HCT116 (cell line): ENCODE data around the gene KCNB1. TPM values are rescaled to one million over a fixed set of nuclear protein-coding genes. Genes with fewer than 3 reads are reported as not detected.

Experiments used
- ATAC-seq: fragments of 200-7000 bp; cut with Tn5 transposase; 2 replicates; pipeline ENCODE4 v1.9.1; 2020; ENCODE audit warnings: mild to moderate bottlenecking, moderate library complexity
- BruUV-seq: library from RNA; stranded (reverse); fragments of 400-500 nt; replicated peaks from 2 replicates; lab custom pipeline; 2021; lab: Mats Ljungman, UMichigan
- CTCF ChIA-PET: fragments of 300-600 bp; sonication (Branson Sonifier 250); formaldehyde crosslinking; loops from one replicate; lab custom pipeline; 2021; ENCODE audit warnings: antibody characterized with exemption; lab: Charles Lee
- POLR2A ChIA-PET: fragments of 300-600, 350-600 bp; sonication (Branson Sonifier 250); formaldehyde crosslinking; loops from one replicate; lab custom pipeline; 2021; ENCODE audit warnings: antibody characterized with exemption; lab: Charles Lee
- RAD21 ChIA-PET, 2 experiments: fragments of 300-600 bp; sonication (Branson Sonifier 250); formaldehyde crosslinking; loops; one replicate each; lab custom pipeline; 2023; ENCODE audit warnings: low total read pairs in 2 of 2; ENCODE audit not compliant: uncharacterized antibody in 2 of 2, unreplicated experiment in 2 of 2, low non-redundant PET in 1 of 2; lab: Charles Lee
- DNase-seq: peaks from one replicate; pipeline ENCODE4 v3.0.0-alpha.2; 2010; ENCODE audit warnings: low read depth, low spot score
- H2AFZ ChIP-seq: fragments of 200-600 bp; shearing (Covaris generic), sonication (generic); 2 replicates; pipeline ENCODE4 v1.6.1; 2017; ENCODE audit warnings: low read depth, mixed run types, mixed read lengths, antibody characterized with exemption, low read length; ENCODE audit not compliant: poor library complexity, severe bottlenecking
- H3K27ac ChIP-seq: 2 replicates; pipeline ENCODE4 v1.5.1; 2012; ENCODE audit warnings: low read depth, low read length
- H3K27me3 ChIP-seq: fragments of 200-600 bp; sonication (generic); 2 replicates; pipeline ENCODE4 v1.6.1; 2016; ENCODE audit warnings: mixed run types, low read length, mixed read lengths; ENCODE audit not compliant: insufficient read depth
- H3K36me3 ChIP-seq, 2 experiments: fragments of 200-500 bp in 1 of 2; fragments of 200-600 bp in 1 of 2; sonication (Bioruptor generic) in 1 of 2; sonication (generic) in 1 of 2; 2 replicates each; pipeline versions ENCODE4 v1.5.1 to v1.6.1; 2014 to 2016; ENCODE audit warnings: low read length in 2 of 2, inconsistent platforms in 1 of 2, mixed read lengths in 1 of 2, mixed run types in 1 of 2; ENCODE audit not compliant: insufficient read depth in 2 of 2, control insufficient read depth in 1 of 2
- H3K4me1 ChIP-seq, 2 experiments: fragments of 200-600 bp in 1 of 2; sonication (generic) in 1 of 2; 2 replicates each; pipeline versions ENCODE4 v1.5.1 to v1.6.1; 2012 to 2017; ENCODE audit warnings: low read length in 2 of 2, inconsistent platforms in 1 of 2, mild to moderate bottlenecking in 1 of 2, mixed read lengths in 1 of 2, mixed run types in 1 of 2, moderate library complexity in 1 of 2; ENCODE audit not compliant: insufficient read depth in 2 of 2, control insufficient read depth in 1 of 2
- H3K4me2 ChIP-seq: fragments of 200-600 bp; sonication (generic); 2 replicates; pipeline ENCODE4 v1.6.1; 2017; ENCODE audit warnings: mixed run types, low read length, mixed read lengths
- H3K4me3 ChIP-seq, 2 experiments: fragments of 200-600 bp in 1 of 2; sonication (generic) in 1 of 2; replicated peaks in 1 of 2; 2 replicates each; pipeline ENCODE4 v1.5.1; 2011 to 2016; ENCODE audit warnings: low read length in 2 of 2, control low read depth in 1 of 2, low read depth in 1 of 2, mild to moderate bottlenecking in 1 of 2, mixed read lengths in 1 of 2, mixed run types in 1 of 2
- H3K79me2 ChIP-seq: fragments of 200-600 bp; sonication (generic); 2 replicates; pipeline ENCODE4 v1.6.1; 2017; ENCODE audit warnings: mild to moderate bottlenecking, mixed run types, low read length, moderate library complexity, mixed read lengths; ENCODE audit not compliant: insufficient read depth
- H3K9ac ChIP-seq: fragments of 200-600 bp; sonication (generic); 2 replicates; pipeline ENCODE4 v1.6.1; 2016; ENCODE audit warnings: low read length, mixed read lengths
- H3K9me2 ChIP-seq: fragments of 200-600 bp; sonication (generic), shearing (Covaris generic); 2 replicates; pipeline ENCODE4 v1.6.1; 2017; ENCODE audit warnings: mixed run types, mild to moderate bottlenecking, moderate library complexity; ENCODE audit not compliant: insufficient read depth
- H3K9me3 ChIP-seq, 2 experiments: fragments of 200-500 bp in 1 of 2; fragments of 200-600 bp in 1 of 2; sonication (Bioruptor generic) in 1 of 2; sonication (generic) in 1 of 2; 2 replicates each; pipeline ENCODE4 v1.6.1; 2014 to 2017; ENCODE audit warnings: low read length in 2 of 2, mixed read lengths in 2 of 2, inconsistent platforms in 1 of 2, low read depth in 1 of 2, mild to moderate bottlenecking in 1 of 2, mixed run types in 1 of 2, moderate library complexity in 1 of 2; ENCODE audit not compliant: control insufficient read depth in 1 of 2, insufficient read depth in 1 of 2
- H4K20me1 ChIP-seq: fragments of 200-600 bp; sonication (generic), shearing (Covaris generic); 2 replicates; pipeline ENCODE4 v1.6.1; 2017; ENCODE audit warnings: mixed run types, mild to moderate bottlenecking, moderate library complexity; ENCODE audit not compliant: insufficient read depth
- RAD21 ChIP-seq: IDR thresholded peaks from 2 replicates; pipeline ENCODE4 v1.6.1; 2012; ENCODE audit warnings: low read depth, mild to moderate bottlenecking
- intact Hi-C: fragments of 100-400 bp; cut with micrococcal nuclease; formaldehyde crosslinking; loops from 2 replicates; pipeline ENCODE4 v1.10.0; 2022
- total RNA-seq: library from RNA; stranded (reverse); gene quantifications from one replicate; pipeline ENCODE4 v1.2.1, GENCODE V29; 2021; ENCODE audit not compliant: unreplicated experiment
- TF ChIP-seq, protein P1 (sequence below): IDR thresholded peaks from 2 replicates; pipeline ENCODE4 v1.6.1; 2011; ENCODE audit warnings: mild to moderate bottlenecking, low read length, moderate library complexity; ENCODE audit not compliant: insufficient replicate concordance; ENCODE audit errors: extremely low read depth
- TF ChIP-seq, protein P2 (sequence below), 3 experiments: fragments of 200-600 bp in 1 of 3; sonication (generic) in 1 of 3; IDR thresholded peaks in 2 of 3; conservative IDR thresholded peaks in 1 of 3; 2 replicates each; pipeline ENCODE4 v1.5.1; 2012 to 2017; ENCODE audit warnings: low read depth in 2 of 3, low read length in 2 of 3, antibody characterized with exemption in 1 of 3, borderline replicate concordance in 1 of 3, control low read depth in 1 of 3, mild to moderate bottlenecking in 1 of 3, mixed read lengths in 1 of 3, mixed run types in 1 of 3, moderate library complexity in 1 of 3; ENCODE audit not compliant: insufficient read depth in 1 of 3

Gene KCNB1
- total RNA-seq, 1 experiment from 2014 or later = 0.79 TPM

DNA sequence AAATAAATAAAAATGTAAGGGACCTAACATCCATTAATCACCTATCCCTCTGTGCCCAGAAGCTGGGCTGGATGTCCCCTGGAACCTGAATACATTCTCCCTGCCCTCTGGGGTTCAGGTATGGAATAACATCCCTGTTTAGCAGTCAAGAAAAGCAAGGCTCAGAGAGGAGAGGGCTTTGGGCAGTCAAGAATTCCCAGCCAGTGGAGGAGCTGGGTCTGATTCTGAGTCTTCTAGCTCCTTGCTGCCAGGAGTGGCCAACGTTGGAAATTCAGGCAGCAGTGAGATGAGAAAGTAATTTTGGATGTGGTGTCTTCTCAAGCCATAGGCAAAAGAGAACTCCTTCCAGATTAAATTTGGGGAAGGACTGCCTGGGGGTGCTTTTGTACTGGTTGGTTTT is 162.0 kb downstream of the KCNB1 start:
- no peak overlapping the region for H3K4me2 ChIP-seq
- peaks cover 12% of the 10 kb centered on the region for H3K27me3 ChIP-seq
- intact Hi-C loops = loop anchor here (2.0 to 5.0 kb wide), 2 partner anchors 74 to 188 kb away; no protein-coding TSS in a partner anchor
- H3K9me2 ChIP-seq = no peaks in the 10 kb centered on the region
- peaks cover 2 to 8% of the 10 kb centered on the region in 2 experiments; a peak in 3 of 4 replicates for H3K4me1 ChIP-seq
- RAD21 ChIA-PET = interaction anchor here (1.0 to 1.4 kb wide), 2 partner anchors 73 to 74 kb away, joined by 3 read pairs; no protein-coding TSS in a partner anchor
- CTCF ChIA-PET = interaction anchor here (0.7 to 3.0 kb wide), 15 partner anchors 11 to 333 kb away, joined by 3 to 26 read pairs (median 3); no protein-coding TSS in a partner anchor
- no peak overlapping the region for H2AFZ ChIP-seq
- ATAC-seq (peak; percentile 91), DNase-seq (peak; percentile 50)
- no peak overlapping the region for H3K27ac ChIP-seq
- H3K36me3 ChIP-seq = no peaks in the 10 kb centered on the region
- H3K9me3 ChIP-seq = no peaks in the 10 kb centered on the region
- no peaks in the 10 kb centered on the region for H3K79me2 ChIP-seq
- peak; percentile 54 for TF ChIP-seq RAD21
- TF ChIP-seq, protein P1, sequence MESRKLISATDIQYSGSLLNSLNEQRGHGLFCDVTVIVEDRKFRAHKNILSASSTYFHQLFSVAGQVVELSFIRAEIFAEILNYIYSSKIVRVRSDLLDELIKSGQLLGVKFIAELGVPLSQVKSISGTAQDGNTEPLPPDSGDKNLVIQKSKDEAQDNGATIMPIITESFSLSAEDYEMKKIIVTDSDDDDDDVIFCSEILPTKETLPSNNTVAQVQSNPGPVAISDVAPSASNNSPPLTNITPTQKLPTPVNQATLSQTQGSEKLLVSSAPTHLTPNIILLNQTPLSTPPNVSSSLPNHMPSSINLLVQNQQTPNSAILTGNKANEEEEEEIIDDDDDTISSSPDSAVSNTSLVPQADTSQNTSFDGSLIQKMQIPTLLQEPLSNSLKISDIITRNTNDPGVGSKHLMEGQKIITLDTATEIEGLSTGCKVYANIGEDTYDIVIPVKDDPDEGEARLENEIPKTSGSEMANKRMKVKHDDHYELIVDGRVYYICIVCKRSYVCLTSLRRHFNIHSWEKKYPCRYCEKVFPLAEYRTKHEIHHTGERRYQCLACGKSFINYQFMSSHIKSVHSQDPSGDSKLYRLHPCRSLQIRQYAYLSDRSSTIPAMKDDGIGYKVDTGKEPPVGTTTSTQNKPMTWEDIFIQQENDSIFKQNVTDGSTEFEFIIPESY = no peak
- TF ChIP-seq, protein P2, sequence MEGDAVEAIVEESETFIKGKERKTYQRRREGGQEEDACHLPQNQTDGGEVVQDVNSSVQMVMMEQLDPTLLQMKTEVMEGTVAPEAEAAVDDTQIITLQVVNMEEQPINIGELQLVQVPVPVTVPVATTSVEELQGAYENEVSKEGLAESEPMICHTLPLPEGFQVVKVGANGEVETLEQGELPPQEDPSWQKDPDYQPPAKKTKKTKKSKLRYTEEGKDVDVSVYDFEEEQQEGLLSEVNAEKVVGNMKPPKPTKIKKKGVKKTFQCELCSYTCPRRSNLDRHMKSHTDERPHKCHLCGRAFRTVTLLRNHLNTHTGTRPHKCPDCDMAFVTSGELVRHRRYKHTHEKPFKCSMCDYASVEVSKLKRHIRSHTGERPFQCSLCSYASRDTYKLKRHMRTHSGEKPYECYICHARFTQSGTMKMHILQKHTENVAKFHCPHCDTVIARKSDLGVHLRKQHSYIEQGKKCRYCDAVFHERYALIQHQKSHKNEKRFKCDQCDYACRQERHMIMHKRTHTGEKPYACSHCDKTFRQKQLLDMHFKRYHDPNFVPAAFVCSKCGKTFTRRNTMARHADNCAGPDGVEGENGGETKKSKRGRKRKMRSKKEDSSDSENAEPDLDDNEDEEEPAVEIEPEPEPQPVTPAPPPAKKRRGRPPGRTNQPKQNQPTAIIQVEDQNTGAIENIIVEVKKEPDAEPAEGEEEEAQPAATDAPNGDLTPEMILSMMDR (IDR thresholded peaks at IDR 0.05 in 2 of 3, conservative IDR thresholded peaks at IDR 0.05 in 1 of 3; ENCODE audit: borderline replicate concordance in 1 of 3, insufficient read depth in 1 of 3, low read depth in 2 of 3, low read length in 2 of 3) = peak; percentile 27 to 55 (median 53); a peak in 5 of 6 replicates
- POLR2A ChIA-PET = interaction anchor here (1.1 to 2.5 kb wide), 3 partner anchors 39 to 101 kb away, joined by 3 to 10 read pairs (median 5); partner anchors contain the start of genes DDX27 and ZNFX1
- H3K4me3 ChIP-seq = no peak overlapping the region
- BruUV-seq = no TSS peak
- H3K9ac ChIP-seq = no peak overlapping the region
- H4K20me1 ChIP-seq = no peaks in the 10 kb centered on the region
